PC-3 (cell line): ENCODE data around the gene PROCA1.

Source experiments
- CTCF ChIP-seq: fragments of 300-600 bp; sonication (generic); conservative IDR thresholded peaks from 2 replicates; pipeline ENCODE4 v1.5.1; 2017; ENCODE audit warnings: antibody characterized with exemption, low read depth, mild to moderate bottlenecking, low read length
- EZH2 ChIP-seq: fragments of 300-600 bp; sonication (generic); IDR thresholded peaks from one replicate; pipeline ENCODE4 v1.6.1; 2017; ENCODE audit warnings: antibody characterized with exemption, mild to moderate bottlenecking, low read length; ENCODE audit not compliant: unreplicated experiment

DNA sequence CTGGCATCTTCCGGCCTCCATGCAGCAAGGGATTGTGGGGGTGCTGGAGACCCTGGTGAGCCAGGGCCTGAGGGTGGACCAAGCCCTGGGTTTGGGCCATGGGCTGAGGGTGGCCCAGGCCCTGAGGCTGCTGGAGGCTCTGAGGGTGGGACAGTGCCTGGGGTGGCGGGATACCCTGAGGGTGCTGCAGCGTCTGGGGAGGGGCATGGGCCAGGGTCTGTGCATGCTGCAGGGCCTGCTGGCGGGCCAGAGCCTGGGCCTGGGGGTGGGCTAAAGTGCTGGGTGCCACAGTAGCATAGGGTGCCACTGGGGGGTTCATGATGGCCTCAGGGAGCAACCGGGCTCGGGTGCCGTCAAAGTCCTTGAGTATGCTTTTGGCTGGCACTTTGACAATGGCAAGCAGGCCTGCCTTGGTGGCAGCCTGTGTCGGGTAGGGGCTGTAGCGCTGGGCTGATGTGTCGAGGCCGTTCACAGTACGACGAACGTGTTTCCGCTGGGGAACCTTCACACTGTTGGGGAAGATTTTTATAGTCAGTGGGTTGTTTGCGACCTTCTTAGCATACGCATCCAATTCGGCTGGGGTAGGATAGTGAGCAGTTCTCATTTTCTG, 47.7 kb upstream of the PROCA1 start:
- TF ChIP-seq CTCF = no peak
- no peak for TF ChIP-seq EZH2
